CD4-positive, alpha-beta T cell treated with Interleukin-15 for 4 hours (primary cell): Measurements from ENCODE around the gene PTPRN2.
"Not testable (repeated sequence)": the region's sequence is repeated elsewhere in the genome, so short reads cannot be mapped to it uniquely, and the experiment has no call there.

Experiments
- DNase-seq: peaks from one replicate; pipeline ENCODE4 v3.0.0-alpha.2; 2020; ENCODE audit warnings: low spot score

The PTPRN2 gene

GRCh38 chr7:157709531-157710251, 877.9 kb downstream of the PTPRN2 start:
- DNase-seq: no peak

- DNase-seq: no peak
Measured at GRCh38 chr7:157708919-157709295, 878.7 kb downstream of the PTPRN2 start.

- DNase-seq: no peak
Measured at GRCh38 chr7:157707983-157708918, 879.4 kb downstream of the PTPRN2 start.

GRCh38 chr7:157704365-157704764, 883.3 kb downstream of the PTPRN2 start:
- DNase-seq: no peak

- DNase-seq: no peak
Measured at GRCh38 chr7:157703534-157704195, 884.0 kb downstream of the PTPRN2 start.

- no peak for DNase-seq
Measured at GRCh38 chr7:157703131-157703530, 884.5 kb downstream of the PTPRN2 start.

GRCh38 chr7:157702311-157703023, 885.2 kb downstream of the PTPRN2 start:
- DNase-seq: no peak

- not testable (repeated sequence) for DNase-seq
Measured at GRCh38 chr7:157701395-157702180, 886.0 kb downstream of the PTPRN2 start.

- DNase-seq: no peak
Measured at GRCh38 chr7:157700231-157701005, 887.2 kb downstream of the PTPRN2 start.

- DNase-seq: no peak
Measured at GRCh38 chr7:157699357-157700013, 888.1 kb downstream of the PTPRN2 start.

GRCh38 chr7:157697287-157697686, 890.3 kb downstream of the PTPRN2 start:
- not testable (repeated sequence) for DNase-seq

- not testable (repeated sequence) for DNase-seq
Measured at GRCh38 chr7:157695609-157696008, 892.0 kb downstream of the PTPRN2 start.

- DNase-seq: no peak
Measured at GRCh38 chr7:157694376-157694665, 893.3 kb downstream of the PTPRN2 start.

- DNase-seq: no peak
Measured at GRCh38 chr7:157693521-157694375, 893.9 kb downstream of the PTPRN2 start.

- no peak for DNase-seq
Measured at GRCh38 chr7:157693071-157693520, 894.5 kb downstream of the PTPRN2 start.

GRCh38 chr7:157692460-157693011, 895.1 kb downstream of the PTPRN2 start:
- DNase-seq: no peak

GRCh38 chr7:157691586-157692459, 895.8 kb downstream of the PTPRN2 start:
- DNase-seq: no peak
